H1 (cell line): ENCODE measurements around the gene VGLL3. TPM values are rescaled to one million over a fixed set of nuclear protein-coding genes. Genes with fewer than 3 reads are reported as not detected.

Experiments used
- ATF2 ChIP-seq: IDR thresholded peaks from 2 replicates; pipeline ENCODE4 v1.6.1; 2012; ENCODE audit warnings: low read length, inconsistent platforms
- CHD2 ChIP-seq: IDR thresholded peaks from 2 replicates; pipeline ENCODE4 v1.6.1; 2012; ENCODE audit warnings: low read length, improper control_type of control experiment
- CTCF ChIP-seq, 3 experiments: IDR thresholded peaks; 1 replicate in 2 of 3; 2 replicates in 1 of 3; pipeline versions ENCODE4 v1.5.1 to v1.6.1; 2011; ENCODE audit warnings: low read length in 3 of 3, mild to moderate bottlenecking in 3 of 3, inconsistent platforms in 2 of 3, low read depth in 1 of 3, moderate library complexity in 1 of 3; ENCODE audit not compliant: insufficient read depth in 1 of 3; ENCODE audit errors: control extremely low read depth in 1 of 3
- JUND ChIP-seq: IDR thresholded peaks from 2 replicates; pipeline ENCODE4 v1.6.1; 2011; ENCODE audit warnings: mild to moderate bottlenecking, improper control_type of control experiment, low read length
- RFX5 ChIP-seq: IDR thresholded peaks from 2 replicates; pipeline ENCODE4 v1.6.1; 2011; ENCODE audit warnings: low read depth, low read length, improper control_type of control experiment, borderline replicate concordance
- polyA plus RNA-seq, 7 experiments: library from polyadenylated mRNA; depleted of rRNA in 3 of 7; stranded (reverse) in 5 of 7; unstranded in 2 of 7; fragments of >200 nt in 5 of 7; fragments of 200-250 nt in 2 of 7; gene quantifications; 1 replicate in 5 of 7; 2 replicates in 1 of 7; 4 replicates in 1 of 7; pipeline versions ENCODE4 v1.2.1 to v1.2.3, GENCODE V29; 2011 to 2013; ENCODE audit warnings: missing spikeins in 2 of 7, mixed read lengths in 2 of 7
- total RNA-seq: library from RNA; stranded (reverse); fragmentation: NEBNext Ultra II Directional; extraction: Animal tissue kit (Norgen Biotek cat#: 25700); gene quantifications from 2 replicates; pipeline ENCODE4 v1.2.1, GENCODE V29; 2021

VGLL3 gene
- total and polyA plus RNA-seq, 2 of the 8 experiments (the other 6 are each of a cell fraction or from before 2014, with no cell fraction given) = 13.4 to 24.2 TPM

DNA sequence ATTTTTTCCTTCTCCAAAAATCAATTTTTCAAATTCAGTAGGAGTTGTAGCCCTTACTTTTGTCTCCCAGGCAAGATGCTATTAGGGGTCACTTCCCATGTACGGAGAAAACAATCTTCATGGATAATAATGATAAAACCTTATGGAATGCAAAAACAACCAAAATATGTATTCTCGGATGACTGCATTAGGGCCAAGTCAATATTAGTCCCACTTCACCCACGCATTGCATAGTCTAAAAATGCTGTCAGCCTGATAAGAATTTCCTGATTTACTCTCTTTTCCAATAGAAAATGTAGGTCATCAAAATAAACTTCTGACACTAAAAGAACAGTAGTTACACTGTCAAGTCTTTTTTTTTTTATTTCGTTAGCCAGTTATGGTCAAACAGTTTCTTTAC, 2.7 kb downstream of the VGLL3 start (continued):
- TF ChIP-seq RFX5 (no peak), JUND (no peak), ATF2 (no peak), CHD2 (no peak), CTCF (IDR thresholded peaks at IDR 0.05; ENCODE audit: control extremely low read depth in 1 of 3, insufficient read depth in 1 of 3, low read depth in 1 of 3, low read length in 3 of 3) (no peak)
